GM12892 (cell line): ENCODE measurements around the gene NEK10.

ENCODE experiments used
- POLR2A ChIP-seq: IDR thresholded peaks from 2 replicates; pipeline ENCODE4 v1.6.1; 2011; ENCODE audit warnings: low read depth, low read length, control low read depth
- POLR2AphosphoS5 ChIP-seq: IDR thresholded peaks from 2 replicates; pipeline ENCODE4 v1.6.1; 2011; ENCODE audit warnings: low read depth, low read length, control low read depth
- TAF1 ChIP-seq: IDR thresholded peaks from 2 replicates; pipeline ENCODE4 v1.6.1; 2011; ENCODE audit warnings: low read depth, mild to moderate bottlenecking, control low read depth, low read length, borderline replicate concordance

- TF ChIP-seq POLR2AphosphoS5, result no peak
- no peak for TF ChIP-seq POLR2A
- no peak for TF ChIP-seq TAF1
Measured at GRCh38 chr3:27324686-27325085, 44.5 kb downstream of the NEK10 start.
